AG09309 (cell line): ENCODE results near the gene CHMP3.

Experiments used
- DNase-seq: peaks from one replicate; pipeline ENCODE4 v3.0.0-alpha.2; 2010; ENCODE audit warnings: low read depth
- H3K4me3 ChIP-seq: 2 replicates; pipeline ENCODE4 v1.5.1; 2011; ENCODE audit warnings: mild to moderate bottlenecking, low read depth, low read length, moderate library complexity; ENCODE audit not compliant: control insufficient read depth
- CTCF ChIP-seq: IDR thresholded peaks from 2 replicates; pipeline ENCODE4 v1.5.1; 2011; ENCODE audit warnings: mild to moderate bottlenecking, low read depth, low read length, inconsistent platforms; ENCODE audit not compliant: insufficient read depth, control insufficient read depth; ENCODE audit errors: missing control alignments

Gene CHMP3

GRCh38 chr2:86480105-86480504 lies 83.1 kb downstream of the CHMP3 start:
- no peak for DNase-seq
- TF ChIP-seq CTCF: no peak
- H3K4me3 ChIP-seq: no peak overlapping the region

GRCh38 chr2:86477349-86477748 lies 85.9 kb downstream of the CHMP3 start:
- no peak for TF ChIP-seq CTCF
- DNase-seq: no peak
- no peak overlapping the region for H3K4me3 ChIP-seq

- no peak for DNase-seq
- no peak overlapping the region for H3K4me3 ChIP-seq
- no peak for TF ChIP-seq CTCF
These were observed 86.3 kb downstream of the CHMP3 start for GRCh38 chr2:86476918-86477317.

GRCh38 chr2:86476092-86476491 lies 87.2 kb downstream of the CHMP3 start:
- DNase-seq: peak; percentile 25
- TF ChIP-seq CTCF: no peak

GRCh38 chr2:86471637-86472036 lies 91.6 kb downstream of the CHMP3 start:
- no peak overlapping the region for H3K4me3 ChIP-seq
- TF ChIP-seq CTCF: no peak
- no peak for DNase-seq

More at GRCh38 chr2:86476092-86476491, 87.2 kb downstream of the CHMP3 start:
- H3K4me3 ChIP-seq: no peak overlapping the region

DNA sequence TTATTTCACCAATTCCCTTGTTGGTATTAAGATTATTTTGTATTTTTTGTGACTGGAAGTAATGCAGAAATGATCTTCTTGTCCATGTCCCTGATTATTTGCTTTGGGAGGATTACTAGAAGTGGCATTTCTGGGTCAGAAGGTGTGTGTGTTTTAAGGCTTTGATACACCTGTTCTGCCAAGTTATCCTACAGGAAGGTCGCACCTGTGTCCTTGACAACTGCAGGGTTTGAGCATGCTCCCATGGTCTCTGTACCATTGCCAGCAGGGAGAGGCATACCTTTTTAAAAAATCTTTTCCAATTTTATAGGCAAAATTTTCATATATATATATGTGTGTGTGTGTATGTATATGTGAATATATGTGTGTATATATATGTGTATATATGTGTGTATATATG lies 92.4 kb downstream of the CHMP3 start:
- no peak overlapping the region for H3K4me3 ChIP-seq
- no peak for DNase-seq
- TF ChIP-seq CTCF: no peak
